EL (cell line): Measurements from ENCODE around the gene STIM1.
"Not testable (repeated sequence)": the region's sequence is repeated elsewhere in the genome, so short reads cannot be mapped to it uniquely, and the experiment has no call there.

Source experiments
- DNase-seq: peaks from one replicate; pipeline ENCODE4 v3.0.0-alpha.2; 2016

STIM1 gene

GRCh38 chr11:3888876-3889275 lies 33.4 kb downstream of the STIM1 start:
- no peak for DNase-seq

DNA sequence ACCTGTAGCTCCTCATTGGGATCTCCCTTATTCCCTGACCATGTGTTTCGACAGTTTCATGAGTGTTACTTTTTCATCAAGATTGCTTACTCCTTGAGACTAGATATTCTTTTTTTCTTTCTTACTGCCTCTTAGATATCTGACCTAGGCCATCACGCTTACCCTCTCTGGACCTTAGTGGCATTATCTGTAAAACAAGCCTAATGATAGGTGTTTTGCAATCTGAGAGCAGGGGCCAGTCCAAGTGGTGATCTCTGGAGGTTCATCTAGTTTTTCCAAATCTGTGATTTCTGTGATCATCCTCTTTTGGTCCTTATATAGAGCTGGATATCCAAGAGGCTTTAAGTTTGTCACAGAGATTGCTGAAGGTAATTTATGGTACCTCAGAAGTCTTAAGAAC lies 34.5 kb downstream of the STIM1 start:
- no peak for DNase-seq

DNA sequence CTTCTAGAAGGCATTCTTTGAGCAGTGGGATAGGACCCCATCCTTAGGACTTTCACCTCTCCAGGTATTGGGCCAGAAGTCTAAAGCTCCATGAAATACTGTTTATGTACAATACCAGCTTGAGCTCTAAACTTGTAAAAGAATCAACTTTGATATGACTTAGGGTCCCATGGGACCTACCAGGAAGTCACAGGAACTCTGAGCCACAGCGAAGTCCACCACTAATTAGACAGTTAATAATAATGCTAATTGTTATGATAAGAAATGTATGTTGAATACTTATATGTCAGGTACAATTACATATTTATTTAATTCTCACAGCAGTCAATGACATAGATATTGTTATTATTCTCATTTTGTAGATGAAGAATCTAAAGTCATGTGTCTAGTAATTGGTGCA lies 35.3 kb downstream of the STIM1 start:
- DNase-seq, result no peak

DNA sequence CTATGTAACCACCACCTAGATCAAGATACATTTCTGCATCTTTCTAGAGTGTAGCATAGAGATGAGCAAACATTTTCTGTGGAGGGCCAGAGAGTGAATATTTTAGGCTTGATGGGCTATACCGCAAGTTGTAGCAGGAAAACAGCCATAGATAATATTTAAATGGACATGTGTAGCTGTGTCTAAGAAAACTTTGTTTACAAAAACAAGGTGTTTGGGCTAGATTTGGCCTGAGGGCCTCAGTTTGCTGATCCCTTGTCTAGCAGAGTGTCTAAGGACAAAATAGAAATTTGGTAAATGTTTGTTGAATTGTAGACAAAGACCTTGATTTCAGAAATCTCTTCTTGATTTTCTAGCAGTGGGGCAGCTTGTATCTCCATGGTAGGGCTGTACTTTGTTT lies 36.3 kb downstream of the STIM1 start:
- no peak for DNase-seq

- DNase-seq, result no peak
Measured at GRCh38 chr11:3892156-3892555, 36.7 kb downstream of the STIM1 start.

DNA sequence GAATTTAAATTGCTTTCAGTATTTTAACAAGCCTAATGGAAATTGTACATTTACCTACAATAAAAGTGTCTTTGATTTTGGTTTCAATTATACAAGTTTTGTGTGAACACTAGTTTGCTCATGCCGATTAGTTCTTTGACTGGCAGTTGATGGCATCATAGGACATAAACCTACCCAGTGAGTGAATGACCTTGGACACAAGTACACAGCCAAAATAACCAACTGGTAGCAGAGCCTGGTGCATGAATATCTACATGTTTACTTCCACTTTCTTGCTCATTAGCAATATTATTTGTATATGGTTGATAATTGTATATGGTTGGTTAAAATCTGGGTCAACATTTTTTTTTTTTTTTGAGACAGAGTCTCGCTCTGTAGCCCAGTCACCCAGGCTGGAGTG lies 37.8 kb downstream of the STIM1 start:
- DNase-seq, result no peak

- DNase-seq, result peak; percentile 44
Measured at GRCh38 chr11:3894128-3894731, 38.8 kb downstream of the STIM1 start.

- no peak for DNase-seq
Measured at GRCh38 chr11:3896644-3897043, 41.2 kb downstream of the STIM1 start.

- not testable (repeated sequence) for DNase-seq
Measured at GRCh38 chr11:3900230-3900629, 44.8 kb downstream of the STIM1 start.

DNA sequence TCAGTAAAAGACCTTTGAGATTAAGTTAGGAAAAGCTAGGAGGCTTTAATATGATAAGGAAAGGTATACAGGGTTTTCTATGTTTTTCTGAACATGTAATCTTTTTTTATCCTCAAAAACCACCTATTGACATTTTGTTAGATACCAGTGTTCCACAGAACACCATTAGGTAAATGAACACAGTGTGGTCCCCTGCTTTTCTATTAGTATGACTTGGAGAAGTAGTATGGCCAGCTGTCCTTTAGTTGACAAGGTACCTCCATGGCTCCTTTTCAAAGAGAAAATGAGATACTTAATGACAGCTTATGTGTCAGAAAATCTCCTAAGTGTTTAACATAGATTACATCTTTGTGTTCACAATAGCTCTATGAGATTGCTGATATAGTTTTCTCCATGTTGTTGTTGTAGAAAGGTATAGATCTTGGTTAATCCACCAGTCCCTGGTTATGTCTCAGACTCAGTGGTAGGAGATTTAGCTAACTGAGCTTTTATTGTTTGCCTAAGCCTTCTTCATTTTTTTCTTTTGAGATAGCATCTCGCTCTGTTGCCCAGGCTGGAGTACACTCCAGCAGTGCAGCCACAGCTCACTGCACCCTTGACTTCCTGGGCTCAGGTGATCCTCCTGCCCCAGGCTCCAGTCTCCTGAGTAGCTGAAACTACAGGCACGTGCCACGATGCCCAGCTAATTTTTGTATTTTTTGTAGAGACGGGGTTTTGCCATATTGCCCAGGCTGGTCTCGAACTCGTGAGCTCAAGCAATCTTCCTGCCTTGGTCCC lies 46.0 kb downstream of the STIM1 start:
- no peak for DNase-seq

GRCh38 chr11:3902441-3902840 lies 47.0 kb downstream of the STIM1 start:
- DNase-seq, result no peak

- DNase-seq, result no peak
Measured at GRCh38 chr11:3903207-3903896, 47.9 kb downstream of the STIM1 start.

DNA sequence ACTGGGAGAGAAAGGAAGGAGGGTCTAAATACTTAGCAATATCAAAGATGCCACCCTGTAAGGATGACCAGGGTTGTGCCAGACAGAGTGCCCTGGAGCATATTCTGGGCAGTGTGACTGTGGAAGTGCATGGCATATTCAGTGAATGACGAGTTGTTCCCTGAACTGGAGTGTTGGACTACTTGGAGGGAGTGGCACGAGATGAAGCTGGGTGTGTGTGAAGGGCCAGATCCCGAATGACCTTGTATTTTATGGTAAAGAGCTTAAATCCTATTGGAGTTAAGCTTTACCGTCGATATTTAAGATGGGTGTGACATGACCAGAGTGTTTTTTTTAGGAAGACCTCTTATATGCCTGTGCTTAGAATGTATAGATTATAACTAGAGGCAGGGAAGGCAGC lies 48.8 kb downstream of the STIM1 start:
- no peak for DNase-seq

GRCh38 chr11:3905080-3905953 lies 49.9 kb downstream of the STIM1 start:
- peak; percentile 88 for DNase-seq

- no peak for DNase-seq
Measured at GRCh38 chr11:3906166-3906565, 50.7 kb downstream of the STIM1 start.

DNA sequence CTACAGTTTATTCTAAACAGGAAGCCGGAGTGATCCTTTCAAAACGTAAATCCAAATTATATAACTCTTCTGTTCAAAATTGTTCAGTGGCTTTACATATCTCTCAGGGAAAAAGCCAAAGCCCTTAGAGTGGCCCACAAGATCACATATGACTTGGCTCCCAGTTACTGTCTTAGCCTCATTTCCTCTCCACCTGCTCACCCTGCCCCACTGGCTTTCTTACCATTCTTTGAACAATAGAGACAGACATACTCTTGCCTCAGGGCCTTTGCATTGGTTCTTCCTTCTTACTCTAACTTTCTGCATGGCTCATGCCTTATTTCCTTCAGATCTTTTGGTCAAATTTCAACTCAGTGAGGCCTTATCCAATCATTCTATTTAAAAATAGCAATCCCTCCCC lies 52.1 kb downstream of the STIM1 start:
- DNase-seq, result no peak

DNA sequence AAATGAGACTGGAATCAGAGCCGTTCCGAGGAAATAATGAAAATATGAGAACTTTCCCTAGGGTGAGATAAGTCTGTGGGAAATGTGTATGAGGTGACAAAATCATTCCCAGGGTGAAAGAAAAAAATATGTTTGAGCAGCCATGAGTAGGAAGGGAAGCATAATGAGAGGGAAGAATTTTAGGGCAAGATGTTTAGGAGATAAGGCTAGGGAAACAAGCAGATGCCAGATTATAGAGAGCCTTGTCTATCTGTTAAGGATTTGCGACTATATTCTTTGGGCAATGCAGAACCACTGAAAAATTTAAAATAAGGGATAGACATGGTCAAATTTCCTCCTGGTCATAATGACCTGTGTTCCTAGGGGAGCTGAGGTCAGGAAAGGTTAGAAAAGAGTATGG lies 54.4 kb downstream of the STIM1 start:
- no peak for DNase-seq

DNA sequence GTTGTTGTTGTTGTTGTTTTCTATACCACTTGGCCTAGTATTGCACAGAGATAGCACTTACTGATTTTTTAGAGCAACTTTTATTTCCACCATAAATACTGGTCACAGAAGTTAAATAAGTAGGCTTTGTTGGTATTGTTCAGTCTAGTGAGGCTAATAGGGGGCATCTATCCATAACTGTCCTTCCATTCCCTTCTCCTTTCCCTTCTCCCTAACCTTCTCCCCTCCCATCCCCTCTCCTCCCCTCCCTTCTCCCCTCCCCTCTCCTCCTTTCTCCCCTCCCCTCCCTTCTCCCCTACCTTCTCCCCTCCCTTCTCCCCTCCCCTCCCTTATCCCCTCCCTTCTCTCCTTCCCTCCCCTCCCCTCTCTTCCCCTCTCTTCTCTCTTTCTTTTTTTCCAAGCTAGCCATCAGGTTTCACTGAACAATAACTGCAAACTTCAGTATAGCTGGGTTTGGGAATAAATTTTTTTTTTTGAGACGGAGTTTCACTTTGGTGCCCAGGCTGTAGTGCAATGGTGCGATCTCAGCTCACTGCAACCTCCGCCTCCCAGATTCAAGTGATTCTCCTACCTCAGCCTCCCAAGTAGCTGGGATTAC lies 56.5 kb downstream of the STIM1 start:
- no peak for DNase-seq

GRCh38 chr11:3913921-3914320 lies 58.5 kb downstream of the STIM1 start:
- DNase-seq, result no peak

GRCh38 chr11:3914805-3915204 lies 59.3 kb downstream of the STIM1 start:
- DNase-seq, result no peak

DNA sequence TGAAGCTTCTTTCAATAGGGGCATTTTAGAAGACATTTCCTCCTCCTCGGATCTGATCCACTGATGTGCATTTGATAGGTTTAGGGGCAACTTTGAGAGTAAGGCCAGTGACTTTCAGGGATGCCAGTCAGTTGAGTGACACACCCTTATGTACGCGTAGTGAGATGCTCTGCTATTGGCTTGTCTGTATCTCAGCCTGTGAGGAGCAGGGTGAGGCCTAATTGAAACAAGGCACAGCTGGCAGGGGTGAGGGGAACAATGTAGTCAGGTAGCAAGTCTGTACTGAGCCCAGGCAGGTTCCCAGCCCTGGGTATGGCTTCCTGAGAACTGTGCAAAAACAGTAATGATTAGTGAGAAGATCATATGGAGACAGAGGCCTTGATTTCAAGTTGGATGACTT lies 61.5 kb downstream of the STIM1 start:
- no peak for DNase-seq

DNA sequence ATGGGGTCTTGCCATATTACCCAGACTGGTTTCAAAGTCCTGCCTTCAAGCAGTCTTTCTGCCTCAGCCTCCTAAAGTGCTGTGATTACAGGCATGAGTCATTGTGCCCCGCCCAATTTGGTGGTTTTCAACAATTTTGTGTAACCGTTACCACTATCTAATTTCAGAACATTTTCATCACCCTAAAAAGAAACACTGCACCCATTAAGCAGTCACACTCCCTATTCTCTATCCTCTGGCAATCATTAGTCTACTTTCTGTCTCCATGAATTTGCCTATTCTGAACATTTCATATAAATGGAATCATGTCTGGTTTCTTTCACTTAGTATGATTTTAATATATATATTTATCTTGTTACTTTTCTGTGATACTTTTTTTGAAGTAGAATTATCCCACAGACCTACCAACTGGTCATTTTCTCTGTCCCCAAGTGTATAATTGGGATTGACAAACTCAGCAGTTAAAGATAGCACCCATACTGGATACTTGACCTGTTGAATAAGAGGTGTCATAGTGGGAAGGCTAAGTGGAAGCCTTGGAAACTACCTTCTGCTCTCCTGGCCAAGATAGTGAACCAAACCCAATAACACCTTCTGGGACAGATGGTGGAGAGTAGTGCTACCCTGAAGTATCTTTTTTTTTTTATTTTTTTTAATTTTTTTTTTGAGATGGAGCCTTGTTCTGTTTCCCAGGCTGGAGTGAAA lies 64.8 kb downstream of the STIM1 start:
- DNase-seq, result peak; percentile 82
